Activated naive CD4-positive, alpha-beta T cell treated with anti-CD3 and anti-CD28 coated beads for 36 hours (primary cell): ENCODE measurements around the gene INPP5A. TPM values are rescaled to one million over a fixed set of nuclear protein-coding genes. Genes with fewer than 3 reads are reported as not detected.
A peak's percentile ranks its signal among the peaks of the same experiment; 100 is the strongest.

Source experiments
- CTCF ChIA-PET: fragments of 350-600 bp; sonication (Branson Sonifier 250); formaldehyde crosslinking; loops from one replicate; lab custom pipeline; 2021; ENCODE audit warnings: antibody characterized with exemption; lab: Charles Lee
- DNase-seq: peaks from one replicate; pipeline ENCODE4 v3.0.0-alpha.2; 2020
- H3K27ac Mint-ChIP-seq: one replicate; pipeline ENCODE4 v1.8.0; 2021; ENCODE audit warnings: mild to moderate bottlenecking, mixed read lengths
- H3K27me3 Mint-ChIP-seq: one replicate; pipeline ENCODE4 v1.8.0; 2021; ENCODE audit warnings: low read depth, mixed read lengths
- H3K36me3 Mint-ChIP-seq: one replicate; pipeline ENCODE4 v1.8.0; 2021; ENCODE audit warnings: low read depth, mixed read lengths
- H3K4me1 Mint-ChIP-seq: one replicate; pipeline ENCODE4 v1.8.0; 2021; ENCODE audit warnings: low read depth, mixed read lengths
- H3K4me3 Mint-ChIP-seq: one replicate; pipeline ENCODE4 v1.8.0; 2021; ENCODE audit warnings: mild to moderate bottlenecking, moderate library complexity, mixed read lengths
- H3K9me3 Mint-ChIP-seq: one replicate; pipeline ENCODE4 v1.8.0; 2021; ENCODE audit warnings: mixed read lengths
- intact Hi-C: fragments of 100-400 bp; cut with micrococcal nuclease; formaldehyde crosslinking; loops from one replicate; pipeline ENCODE4 v1.15.1; 2023
- total RNA-seq, 2 experiments: library from RNA; stranded (reverse); gene quantifications; one replicate each; pipeline ENCODE4 v1.2.3, GENCODE V29; 2021

INPP5A gene
- total RNA-seq, 2 experiments from 2014 or later = 17.3 to 19.5 TPM

DNA sequence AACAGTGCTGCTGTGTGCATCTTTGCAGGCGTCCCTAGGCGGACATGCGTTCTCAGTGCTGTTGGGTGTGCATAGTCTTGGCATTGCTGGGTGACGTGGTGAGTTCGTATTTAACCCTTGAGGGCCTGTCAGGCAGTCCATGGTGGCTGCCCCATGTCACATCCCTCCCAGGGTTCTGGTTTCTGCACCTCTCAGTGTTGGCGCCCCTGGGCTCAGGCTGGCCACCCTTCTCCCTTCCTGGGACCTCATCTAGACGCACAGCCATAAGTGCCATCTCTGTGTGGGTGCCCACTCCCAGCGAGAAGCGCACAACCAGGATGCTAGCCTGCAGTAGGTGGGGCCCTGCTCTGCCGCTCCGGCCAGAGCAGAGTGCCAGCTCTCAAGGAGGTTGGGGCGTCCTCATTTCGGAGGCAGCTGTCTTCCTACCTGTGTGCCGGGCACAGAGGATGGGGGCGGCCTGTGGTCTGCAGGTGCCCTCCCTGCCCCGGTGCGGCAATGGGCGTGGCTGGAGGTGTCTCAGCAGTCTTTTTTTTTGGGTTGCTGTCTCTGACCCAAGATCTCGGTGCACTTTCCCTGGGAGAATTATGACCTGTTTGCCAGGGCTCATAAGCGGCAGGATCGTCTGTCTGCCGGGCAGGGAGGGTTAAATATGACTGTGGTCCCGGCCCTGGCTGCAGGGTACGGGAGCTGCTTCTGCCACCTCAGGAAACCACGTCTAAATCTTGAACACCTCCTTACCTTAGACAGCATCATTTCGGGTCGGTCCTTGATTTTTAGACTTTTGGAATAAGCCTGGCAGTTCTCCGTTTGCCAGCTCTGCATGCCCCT, 6.5 kb downstream of the INPP5A start:
- CTCF ChIA-PET = no interaction called here
- Mint-ChIP-seq H3K4me1 (peaks cover 82% of the 10 kb centered on the region), H3K9me3 (no peaks in the 10 kb centered on the region), H3K27me3 (no peaks in the 10 kb centered on the region), H3K36me3 (peaks cover 9% of the 10 kb centered on the region), H3K27ac (peak overlapping the region; percentile 52), H3K4me3 (peak overlapping the region; percentile 56)
- DNase-seq = no peak
- intact Hi-C loops = loop anchor here (5.0 kb wide), 1 partner anchor 713 kb away; no protein-coding TSS in a partner anchor

DNA sequence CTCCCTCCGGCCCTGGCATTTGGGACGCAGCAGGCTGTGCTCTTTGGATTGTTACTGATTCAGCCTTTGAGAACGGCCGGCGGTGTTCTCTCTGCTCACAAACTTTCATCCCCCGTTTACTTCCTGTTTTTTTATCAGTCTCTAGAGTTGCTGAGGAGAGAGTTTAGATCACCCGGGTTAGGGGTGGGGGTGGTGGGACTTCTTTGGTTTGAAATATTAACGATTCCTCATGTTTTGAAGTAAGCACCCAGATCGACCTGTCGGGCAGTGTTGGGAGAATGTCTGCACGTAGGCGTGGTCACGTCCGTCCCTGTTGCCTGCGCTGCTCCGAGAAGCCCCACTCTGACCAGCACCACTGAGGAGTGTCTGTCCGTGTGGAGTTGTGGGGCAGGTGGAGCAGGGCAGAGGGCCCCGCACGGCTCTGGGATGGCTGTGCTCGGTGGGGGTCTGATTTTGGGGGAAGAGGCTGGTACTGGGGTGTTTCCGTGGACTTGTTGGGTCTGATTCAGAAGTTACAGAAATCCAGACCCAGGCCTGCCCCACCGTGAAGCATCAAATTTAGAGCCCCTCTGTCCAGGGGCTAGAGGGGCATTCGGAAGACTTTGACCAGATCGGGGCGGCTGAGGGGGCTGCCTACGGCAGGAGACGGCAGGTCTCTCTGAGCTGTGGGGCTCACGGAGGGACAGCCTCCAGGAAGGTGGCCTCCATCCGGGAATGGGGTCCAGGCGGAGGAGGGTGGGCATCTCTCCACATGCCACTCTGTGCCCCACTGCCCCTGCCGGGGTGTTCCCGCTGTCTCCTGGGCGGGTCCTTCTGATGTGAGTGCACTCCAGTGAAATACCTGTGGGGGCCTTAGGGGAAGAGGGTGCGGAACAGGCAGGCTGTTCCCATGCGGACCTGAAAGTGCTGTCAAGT, 7.4 kb downstream of the INPP5A start:
- Mint-ChIP-seq H3K4me1 (peaks cover 76% of the 10 kb centered on the region), H3K9me3 (no peaks in the 10 kb centered on the region), H3K27me3 (no peaks in the 10 kb centered on the region), H3K36me3 (peaks cover 9% of the 10 kb centered on the region), H3K27ac (peak overlapping the region; percentile 52), H3K4me3 (peak overlapping the region; percentile 56)
- intact Hi-C loops = loop anchor here (5.0 kb wide), 1 partner anchor 712 kb away; no protein-coding TSS in a partner anchor
- CTCF ChIA-PET = no interaction called here
- peak; percentile 37 for DNase-seq

DNA sequence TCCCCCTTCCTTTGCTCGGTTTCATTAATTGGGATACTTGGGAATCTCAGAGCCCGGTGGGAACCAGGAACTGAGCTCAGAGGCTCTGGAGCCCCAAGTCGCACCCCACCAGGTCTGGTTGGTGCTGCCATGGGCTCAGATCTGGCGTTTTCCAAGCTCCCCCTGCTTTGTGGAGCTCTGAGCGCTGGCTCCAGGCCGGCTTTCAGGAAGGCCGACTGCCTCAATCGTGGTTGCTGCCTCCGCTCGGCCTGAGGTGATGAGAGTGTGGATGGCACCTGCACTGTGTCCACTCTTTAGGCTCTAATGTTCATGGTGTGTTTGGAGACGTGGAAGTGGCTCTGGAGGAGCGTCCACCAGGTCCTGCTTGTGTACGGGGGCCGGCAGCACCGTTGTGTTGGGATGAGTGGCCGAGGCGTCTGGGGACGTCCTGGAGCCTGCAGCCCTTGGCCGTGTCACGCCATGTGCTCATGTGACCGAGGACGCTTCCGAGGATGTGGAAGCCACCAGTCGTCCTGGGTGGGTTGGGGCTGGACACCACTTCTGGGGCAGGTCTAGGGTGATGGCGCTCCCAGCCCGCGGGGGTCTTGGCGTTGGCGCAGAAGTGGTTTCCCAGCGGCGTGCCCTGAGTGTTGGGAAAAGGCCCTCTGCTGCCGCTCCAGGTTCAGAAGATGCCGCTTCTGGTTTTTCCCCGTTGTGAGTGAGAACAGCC, 8.2 kb downstream of the INPP5A start:
- no peak for DNase-seq
- no peak overlapping the region for H3K27ac Mint-ChIP-seq
- no peaks in the 10 kb centered on the region for H3K27me3 Mint-ChIP-seq
- CTCF ChIA-PET = no interaction called here
- peaks cover 76% of the 10 kb centered on the region for H3K4me1 Mint-ChIP-seq
- H3K4me3 Mint-ChIP-seq = no peak overlapping the region
- intact Hi-C loops = no loop called here
- H3K36me3 Mint-ChIP-seq = peaks cover 8% of the 10 kb centered on the region
- H3K9me3 Mint-ChIP-seq = no peaks in the 10 kb centered on the region

DNA sequence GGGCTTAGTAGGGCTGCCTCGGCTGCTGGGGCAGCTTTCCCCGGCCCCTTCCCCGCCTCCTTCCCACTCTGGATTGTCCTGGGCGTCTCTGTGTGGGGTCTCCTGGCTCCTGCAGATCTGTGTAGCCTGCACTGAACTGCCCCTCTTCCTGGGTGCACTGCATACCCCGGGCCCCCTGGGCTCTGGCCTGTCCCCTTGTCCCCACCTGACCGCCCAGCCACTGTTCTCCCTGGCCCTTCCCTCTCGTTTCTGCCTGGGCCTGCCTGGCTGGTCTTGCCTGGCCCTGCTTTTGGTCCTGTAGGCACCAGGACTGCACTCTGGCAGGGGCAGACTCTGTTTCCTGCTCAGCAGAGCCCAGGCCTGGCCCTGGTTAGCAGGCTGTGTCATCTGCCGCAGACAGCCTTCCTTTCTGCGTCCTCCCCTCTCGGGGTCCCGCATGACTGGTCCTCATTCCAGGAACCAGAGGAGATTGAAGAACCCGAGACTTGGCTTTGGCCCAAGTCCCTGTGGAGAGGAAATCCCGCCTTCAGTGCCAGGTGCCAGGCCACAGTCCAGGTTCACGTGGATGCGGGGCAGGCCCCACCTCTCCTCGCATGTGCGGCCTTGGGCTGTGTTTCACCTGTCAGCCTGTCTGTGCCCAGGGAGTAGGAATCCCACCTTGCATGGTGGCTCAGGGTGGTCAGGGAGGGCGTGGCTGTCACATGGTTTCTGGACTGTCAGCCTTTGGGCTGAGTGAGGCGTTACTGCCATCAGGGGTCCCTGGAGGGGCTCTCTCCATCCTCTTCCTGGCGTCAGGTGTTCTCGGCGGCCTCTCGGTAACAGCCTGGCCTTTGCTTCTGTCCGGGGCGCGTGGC, 9.2 kb downstream of the INPP5A start:
- CTCF ChIA-PET = interaction anchor here (0.6 kb wide), 1 partner anchor 152 kb away, joined by 6 read pairs; no protein-coding TSS in a partner anchor
- peaks cover 76% of the 10 kb centered on the region for H3K4me1 Mint-ChIP-seq
- peaks cover 5% of the 10 kb centered on the region for H3K36me3 Mint-ChIP-seq
- no peak overlapping the region for H3K4me3 Mint-ChIP-seq
- H3K9me3 Mint-ChIP-seq = no peaks in the 10 kb centered on the region
- peak; percentile 29 for DNase-seq
- peak overlapping the region; percentile 46 for H3K27ac Mint-ChIP-seq
- no peaks in the 10 kb centered on the region for H3K27me3 Mint-ChIP-seq
- intact Hi-C loops = no loop called here

GRCh38 chr10:132547421-132547861, 9.9 kb downstream of the INPP5A start:
- Mint-ChIP-seq H3K4me1 (peaks cover 71% of the 10 kb centered on the region), H3K36me3 (peaks cover 5% of the 10 kb centered on the region), H3K27me3 (no peaks in the 10 kb centered on the region), H3K27ac (no peak overlapping the region), H3K9me3 (no peaks in the 10 kb centered on the region), H3K4me3 (no peak overlapping the region)
- peak; percentile 79 for DNase-seq
- intact Hi-C loops = no loop called here
- CTCF ChIA-PET = interaction anchor here (0.6 kb wide), 1 partner anchor 151 kb away, joined by 6 read pairs; no protein-coding TSS in a partner anchor

DNA sequence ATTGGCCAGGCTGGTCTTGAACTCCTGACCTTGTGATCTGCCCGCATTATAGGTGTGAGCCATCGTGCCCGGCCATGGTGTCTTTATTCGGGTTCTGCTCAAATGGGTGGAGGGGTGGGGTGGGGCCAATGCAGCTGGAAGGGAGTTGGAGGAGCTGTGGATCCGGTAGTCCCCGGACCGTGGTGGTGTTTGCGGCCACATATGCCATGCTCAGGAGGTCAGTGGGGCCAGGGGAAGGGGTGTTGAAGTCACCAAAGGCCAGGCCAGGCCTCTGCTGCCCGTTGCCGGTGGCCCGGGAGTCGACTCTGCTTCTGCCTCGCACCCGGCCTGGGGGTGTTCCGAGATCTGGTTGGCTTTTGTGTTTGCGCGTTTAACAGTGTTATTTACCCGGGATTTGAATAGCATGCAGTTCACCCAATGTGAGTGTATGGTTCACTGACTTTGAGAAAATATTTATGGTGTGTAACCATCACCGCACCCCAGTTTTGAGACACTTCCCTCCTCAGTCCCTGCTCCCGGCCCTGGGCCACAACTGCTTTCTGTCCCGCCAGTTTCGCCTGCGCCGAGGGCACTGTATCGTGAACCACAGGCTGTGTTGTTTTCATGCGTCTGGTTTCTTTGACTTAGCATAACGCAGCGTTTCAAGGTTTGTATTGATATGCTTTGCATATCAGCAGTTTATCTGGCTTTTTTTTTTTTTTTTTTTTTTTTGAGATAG, 10.7 kb downstream of the INPP5A start:
- Mint-ChIP-seq H3K36me3 (peaks cover 2% of the 10 kb centered on the region), H3K4me3 (no peak overlapping the region), H3K27ac (no peak overlapping the region), H3K4me1 (peaks cover 63% of the 10 kb centered on the region), H3K27me3 (no peaks in the 10 kb centered on the region), H3K9me3 (no peaks in the 10 kb centered on the region)
- CTCF ChIA-PET = no interaction called here
- intact Hi-C loops = no loop called here
- DNase-seq = no peak

DNA sequence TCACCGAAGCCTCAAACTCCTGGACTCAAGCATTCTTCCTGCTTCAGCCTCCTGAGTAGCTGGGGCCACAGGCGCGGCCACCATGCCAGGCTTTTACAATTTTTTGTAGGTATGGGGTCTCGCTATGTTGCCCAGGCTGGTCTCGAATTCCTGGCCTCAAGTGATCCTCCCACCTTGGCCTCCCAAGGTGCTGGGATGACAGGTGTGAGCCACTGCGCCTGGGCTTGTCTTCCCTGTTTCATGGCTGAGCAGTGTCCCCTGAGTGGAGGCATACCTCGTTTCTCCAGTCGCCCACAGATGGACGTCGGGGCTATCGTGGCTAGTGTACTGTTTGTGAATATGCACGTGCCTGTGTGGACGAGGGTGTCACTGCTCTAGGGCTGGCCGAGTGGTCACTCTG, 11.3 kb downstream of the INPP5A start:
- CTCF ChIA-PET = no interaction called here
- no peak overlapping the region for H3K4me3 Mint-ChIP-seq
- no peak overlapping the region for H3K27ac Mint-ChIP-seq
- H3K36me3 Mint-ChIP-seq = peaks cover under 1% of the 10 kb centered on the region
- peaks cover 60% of the 10 kb centered on the region for H3K4me1 Mint-ChIP-seq
- no peaks in the 10 kb centered on the region for H3K27me3 Mint-ChIP-seq
- H3K9me3 Mint-ChIP-seq = no peaks in the 10 kb centered on the region
- intact Hi-C loops = no loop called here
- DNase-seq = no peak

- CTCF ChIA-PET = no interaction called here
- Mint-ChIP-seq H3K4me3 (no peak overlapping the region), H3K27ac (no peak overlapping the region), H3K9me3 (no peaks in the 10 kb centered on the region), H3K27me3 (no peaks in the 10 kb centered on the region), H3K4me1 (peaks cover 55% of the 10 kb centered on the region), H3K36me3 (no peaks in the 10 kb centered on the region)
- no peak for DNase-seq
- intact Hi-C loops = no loop called here
Observed at GRCh38 chr10:132549371-132549770, 11.8 kb downstream of the INPP5A start.

- CTCF ChIA-PET = interaction anchor here (0.9 to 2.6 kb wide), 5 partner anchors 10 to 145 kb away, joined by 3 to 28 read pairs (median 4); no protein-coding TSS in a partner anchor
- no peaks in the 10 kb centered on the region for H3K27me3 Mint-ChIP-seq
- peaks cover 44% of the 10 kb centered on the region for H3K4me1 Mint-ChIP-seq
- intact Hi-C loops = loop anchor here (1.0 to 2.0 kb wide), 3 partner anchors 10 to 92 kb away; partner anchors contain the start of gene INPP5A
- H3K9me3 Mint-ChIP-seq = no peaks in the 10 kb centered on the region
- H3K36me3 Mint-ChIP-seq = no peaks in the 10 kb centered on the region
- no peak overlapping the region for H3K4me3 Mint-ChIP-seq
- no peak for DNase-seq
- H3K27ac Mint-ChIP-seq = no peak overlapping the region
Observed at GRCh38 chr10:132550366-132551092, 12.9 kb downstream of the INPP5A start.

- CTCF ChIA-PET = interaction anchor here (0.7 to 2.6 kb wide), 8 partner anchors 11 to 144 kb away, joined by 3 to 28 read pairs (median 4); no protein-coding TSS in a partner anchor
- intact Hi-C loops = loop anchor here (1.0 to 2.0 kb wide), 3 partner anchors 11 to 93 kb away; partner anchors contain the start of gene INPP5A
- peaks cover under 1% of the 10 kb centered on the region for H3K36me3 Mint-ChIP-seq
- H3K27me3 Mint-ChIP-seq = no peaks in the 10 kb centered on the region
- H3K4me3 Mint-ChIP-seq = peak overlapping the region; percentile 72
- DNase-seq = peak; percentile 76
- H3K9me3 Mint-ChIP-seq = no peaks in the 10 kb centered on the region
- H3K27ac Mint-ChIP-seq = peak overlapping the region; percentile 69
- H3K4me1 Mint-ChIP-seq = peaks cover 40% of the 10 kb centered on the region
Observed at GRCh38 chr10:132551093-132551807, 13.7 kb downstream of the INPP5A start.
